ENCODE results near the gene ZKSCAN2.

GRCh38 chr16:25194273-25194878, 63.3 kb downstream of the ZKSCAN2 start:
- TF ChIP-seq PATZ1 (CRISPR knock-in tag; IDR thresholded peaks at IDR 0.05; ENCODE audit: borderline replicate concordance) (no peak), RARB (CRISPR knock-in tag; IDR thresholded peaks at IDR 0.05) (no peak)

All from SK-N-SH treated with all-trans-retinoic acid at 6 μM for 48 hours (cell line).